ENCODE results near the gene INO80. TPM values are rescaled to one million over a fixed set of nuclear protein-coding genes. Genes with fewer than 3 reads are reported as not detected.
"Not testable (repeated sequence)": the region's sequence is repeated elsewhere in the genome, so short reads cannot be mapped to it uniquely, and the experiment has no call there.

Gene INO80
- total RNA-seq, 1 experiment from 2014 or later = 27.3 TPM

- Histone ChIP-seq H3K4me1 (ENCODE audit: insufficient read depth, low read length, poor library complexity, severe bottlenecking) (no peaks in the 10 kb centered on the region), H3K4me3 (ENCODE audit: low read depth, low read length, poor library complexity, severe bottlenecking) (no peak overlapping the region), H3K27me3 (replicated peaks; ENCODE audit: insufficient read depth, low read depth, low read length, poor library complexity) (no peaks in the 10 kb centered on the region), H3K27ac (ENCODE audit: low read depth, low read length, poor library complexity, severe bottlenecking) (no peak overlapping the region), H3K36me3 (ENCODE audit: insufficient read depth, low read length, poor library complexity, severe bottlenecking) (peaks cover 90% of the 10 kb centered on the region), H3K9me3 (ENCODE audit: low read depth, low read length, poor library complexity, severe bottlenecking) (no peaks in the 10 kb centered on the region)
- DNase-seq (ENCODE audit: low spot score) = no peak
- no TSS peak for BruUV-seq (replicated peaks)
- TF ChIP-seq CTCF (conservative IDR thresholded peaks at IDR 0.05; ENCODE audit: low read depth, low read length) (no peak), EZH2 (IDR thresholded peaks at IDR 0.05; ENCODE audit: borderline replicate concordance, low read depth, low read length, poor library complexity, severe bottlenecking) (no peak)
- intact Hi-C loops (cut with micrococcal nuclease; ENCODE audit: unreplicated experiment) = no loop called here
- ChIA-PET CTCF (no interaction called here), POLR2A (ENCODE audit: low non-redundant PET) (no interaction called here)
These were observed 35.9 kb downstream of the INO80 start for GRCh38 chr15:41080144-41080543.

- CTCF ChIA-PET = no interaction called here
- POLR2A ChIA-PET (ENCODE audit: low non-redundant PET) = no interaction called here
- H3K4me3 ChIP-seq (ENCODE audit: low read depth, low read length, poor library complexity, severe bottlenecking) = no peak overlapping the region
- BruUV-seq (replicated peaks) = no TSS peak
- H3K27ac ChIP-seq (ENCODE audit: low read depth, low read length, poor library complexity, severe bottlenecking) = no peak overlapping the region
- no peaks in the 10 kb centered on the region for H3K27me3 ChIP-seq (replicated peaks; ENCODE audit: insufficient read depth, low read depth, low read length, poor library complexity)
- H3K9me3 ChIP-seq (ENCODE audit: low read depth, low read length, poor library complexity, severe bottlenecking) = no peaks in the 10 kb centered on the region
- H3K36me3 ChIP-seq (ENCODE audit: insufficient read depth, low read length, poor library complexity, severe bottlenecking) = peaks cover 90% of the 10 kb centered on the region
- TF ChIP-seq EZH2 (IDR thresholded peaks at IDR 0.05; ENCODE audit: borderline replicate concordance, low read depth, low read length, poor library complexity, severe bottlenecking) (no peak), CTCF (conservative IDR thresholded peaks at IDR 0.05; ENCODE audit: low read depth, low read length) (no peak)
- no peaks in the 10 kb centered on the region for H3K4me1 ChIP-seq (ENCODE audit: insufficient read depth, low read length, poor library complexity, severe bottlenecking)
- intact Hi-C loops (cut with micrococcal nuclease; ENCODE audit: unreplicated experiment) = no loop called here
- no peak for DNase-seq (ENCODE audit: low spot score)
These were observed 36.4 kb downstream of the INO80 start for GRCh38 chr15:41079717-41080116.

- CTCF ChIA-PET; H3K9me3 ChIP-seq (ENCODE audit: low read depth, low read length, poor library complexity, severe bottlenecking); H3K4me3 ChIP-seq (ENCODE audit: low read depth, low read length, poor library complexity, severe bottlenecking); H3K27ac ChIP-seq (ENCODE audit: low read depth, low read length, poor library complexity, severe bottlenecking); POLR2A ChIA-PET (ENCODE audit: low non-redundant PET); intact Hi-C loops (cut with micrococcal nuclease; ENCODE audit: unreplicated experiment); H3K27me3 ChIP-seq (replicated peaks; ENCODE audit: insufficient read depth, low read depth, low read length, poor library complexity); DNase-seq (ENCODE audit: low spot score); BruUV-seq (replicated peaks); H3K4me1 ChIP-seq (ENCODE audit: insufficient read depth, low read length, poor library complexity, severe bottlenecking): not testable (repeated sequence)
- H3K36me3 ChIP-seq (ENCODE audit: insufficient read depth, low read length, poor library complexity, severe bottlenecking) = peaks cover 92% of the 10 kb centered on the region
These were observed 37.2 kb downstream of the INO80 start for GRCh38 chr15:41078879-41079278.

- TF ChIP-seq EZH2 (IDR thresholded peaks at IDR 0.05; ENCODE audit: borderline replicate concordance, low read depth, low read length, poor library complexity, severe bottlenecking) (no peak), CTCF (conservative IDR thresholded peaks at IDR 0.05; ENCODE audit: low read depth, low read length) (no peak)
- no peak overlapping the region for H3K4me3 ChIP-seq (ENCODE audit: low read depth, low read length, poor library complexity, severe bottlenecking)
- peaks cover 92% of the 10 kb centered on the region for H3K36me3 ChIP-seq (ENCODE audit: insufficient read depth, low read length, poor library complexity, severe bottlenecking)
- no peak for DNase-seq (ENCODE audit: low spot score)
- H3K4me1 ChIP-seq (ENCODE audit: insufficient read depth, low read length, poor library complexity, severe bottlenecking) = no peaks in the 10 kb centered on the region
- H3K9me3 ChIP-seq (ENCODE audit: low read depth, low read length, poor library complexity, severe bottlenecking) = no peaks in the 10 kb centered on the region
- no TSS peak for BruUV-seq (replicated peaks)
- CTCF ChIA-PET = no interaction called here
- H3K27ac ChIP-seq (ENCODE audit: low read depth, low read length, poor library complexity, severe bottlenecking) = no peak overlapping the region
- intact Hi-C loops (cut with micrococcal nuclease; ENCODE audit: unreplicated experiment) = no loop called here
- POLR2A ChIA-PET (ENCODE audit: low non-redundant PET) = no interaction called here
- H3K27me3 ChIP-seq (replicated peaks; ENCODE audit: insufficient read depth, low read depth, low read length, poor library complexity) = no peaks in the 10 kb centered on the region
These were observed 38.0 kb downstream of the INO80 start for GRCh38 chr15:41078125-41078524.

Data from A673 (cell line).